PC-9 (cell line): ENCODE results near the gene FAM193B.

Experiments
- EZH2 ChIP-seq: fragments of 200-600 bp; sonication (generic); IDR thresholded peaks from 2 replicates; pipeline ENCODE4 v1.8.0; 2017; ENCODE audit warnings: antibody characterized with exemption, low read depth
- TF ChIP-seq, protein P1 (sequence below): fragments of 200-600 bp; sonication (generic); conservative IDR thresholded peaks from 2 replicates; pipeline ENCODE4 v1.6.1; 2017; ENCODE audit warnings: mixed run types, antibody characterized with exemption, mild to moderate bottlenecking, moderate library complexity

DNA sequence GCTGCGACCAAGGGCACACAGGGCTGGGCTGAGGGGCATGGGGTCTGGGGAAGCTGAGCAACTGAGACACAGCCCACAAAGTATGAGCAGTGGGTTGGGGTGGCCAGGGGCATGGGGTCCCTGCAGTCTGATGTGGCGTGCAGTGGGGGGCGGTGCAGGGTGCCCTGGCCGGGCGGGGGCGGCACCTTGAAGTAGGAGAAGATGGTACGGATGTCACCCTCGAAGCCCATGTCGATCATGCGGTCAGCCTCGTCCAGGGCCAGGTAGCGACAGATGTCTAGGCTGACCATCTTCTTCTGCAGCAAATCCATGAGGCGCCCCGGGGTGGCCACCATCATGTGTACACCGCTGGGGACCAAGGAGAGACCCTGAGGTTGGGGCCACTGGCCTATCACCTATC, 40.9 kb downstream of the FAM193B start:
- TF ChIP-seq EZH2: no peak
- TF ChIP-seq, protein P1, sequence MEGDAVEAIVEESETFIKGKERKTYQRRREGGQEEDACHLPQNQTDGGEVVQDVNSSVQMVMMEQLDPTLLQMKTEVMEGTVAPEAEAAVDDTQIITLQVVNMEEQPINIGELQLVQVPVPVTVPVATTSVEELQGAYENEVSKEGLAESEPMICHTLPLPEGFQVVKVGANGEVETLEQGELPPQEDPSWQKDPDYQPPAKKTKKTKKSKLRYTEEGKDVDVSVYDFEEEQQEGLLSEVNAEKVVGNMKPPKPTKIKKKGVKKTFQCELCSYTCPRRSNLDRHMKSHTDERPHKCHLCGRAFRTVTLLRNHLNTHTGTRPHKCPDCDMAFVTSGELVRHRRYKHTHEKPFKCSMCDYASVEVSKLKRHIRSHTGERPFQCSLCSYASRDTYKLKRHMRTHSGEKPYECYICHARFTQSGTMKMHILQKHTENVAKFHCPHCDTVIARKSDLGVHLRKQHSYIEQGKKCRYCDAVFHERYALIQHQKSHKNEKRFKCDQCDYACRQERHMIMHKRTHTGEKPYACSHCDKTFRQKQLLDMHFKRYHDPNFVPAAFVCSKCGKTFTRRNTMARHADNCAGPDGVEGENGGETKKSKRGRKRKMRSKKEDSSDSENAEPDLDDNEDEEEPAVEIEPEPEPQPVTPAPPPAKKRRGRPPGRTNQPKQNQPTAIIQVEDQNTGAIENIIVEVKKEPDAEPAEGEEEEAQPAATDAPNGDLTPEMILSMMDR: no peak
